Hepatocyte (in vitro differentiated cells): ENCODE results near the gene MCM5.

Source experiments
- EZH2 ChIP-seq: fragments of 200-600 bp; sonication (generic); IDR thresholded peaks from 2 replicates; pipeline ENCODE4 v1.6.1; 2016; ENCODE audit warnings: antibody characterized with exemption, mild to moderate bottlenecking, borderline replicate concordance
- TF ChIP-seq, protein P1 (sequence below): fragments of 200-600 bp; sonication (generic); IDR thresholded peaks from 2 replicates; pipeline ENCODE4 v1.5.1; 2016; ENCODE audit warnings: antibody characterized with exemption, mild to moderate bottlenecking; ENCODE audit not compliant: poor library complexity

DNA sequence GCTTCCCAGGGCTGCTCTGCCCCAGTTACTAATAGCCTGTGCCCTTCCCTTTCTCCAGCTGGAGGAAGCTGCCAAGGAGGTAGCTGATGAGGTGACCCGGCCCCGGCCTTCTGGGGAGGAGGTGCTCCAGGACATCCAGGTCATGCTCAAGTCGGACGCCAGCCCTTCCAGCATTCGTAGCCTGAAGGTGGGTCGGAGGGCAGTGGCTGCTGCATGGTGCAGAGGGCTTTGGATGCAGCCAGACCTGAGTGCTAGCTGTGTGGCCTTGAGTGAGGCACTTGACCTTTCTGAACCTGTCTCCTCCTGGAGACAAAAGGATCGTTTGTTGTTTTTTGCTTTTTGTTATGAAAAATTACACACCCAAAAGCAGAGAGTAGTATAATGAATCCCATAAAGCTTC is 3.4 kb downstream of the MCM5 start:
- TF ChIP-seq, protein P1, sequence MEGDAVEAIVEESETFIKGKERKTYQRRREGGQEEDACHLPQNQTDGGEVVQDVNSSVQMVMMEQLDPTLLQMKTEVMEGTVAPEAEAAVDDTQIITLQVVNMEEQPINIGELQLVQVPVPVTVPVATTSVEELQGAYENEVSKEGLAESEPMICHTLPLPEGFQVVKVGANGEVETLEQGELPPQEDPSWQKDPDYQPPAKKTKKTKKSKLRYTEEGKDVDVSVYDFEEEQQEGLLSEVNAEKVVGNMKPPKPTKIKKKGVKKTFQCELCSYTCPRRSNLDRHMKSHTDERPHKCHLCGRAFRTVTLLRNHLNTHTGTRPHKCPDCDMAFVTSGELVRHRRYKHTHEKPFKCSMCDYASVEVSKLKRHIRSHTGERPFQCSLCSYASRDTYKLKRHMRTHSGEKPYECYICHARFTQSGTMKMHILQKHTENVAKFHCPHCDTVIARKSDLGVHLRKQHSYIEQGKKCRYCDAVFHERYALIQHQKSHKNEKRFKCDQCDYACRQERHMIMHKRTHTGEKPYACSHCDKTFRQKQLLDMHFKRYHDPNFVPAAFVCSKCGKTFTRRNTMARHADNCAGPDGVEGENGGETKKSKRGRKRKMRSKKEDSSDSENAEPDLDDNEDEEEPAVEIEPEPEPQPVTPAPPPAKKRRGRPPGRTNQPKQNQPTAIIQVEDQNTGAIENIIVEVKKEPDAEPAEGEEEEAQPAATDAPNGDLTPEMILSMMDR, result no peak
- TF ChIP-seq EZH2, result no peak
